ENCODE data around the gene TRNP1.

- TF ChIP-seq POLR2A (IDR thresholded peaks at IDR 0.05; ENCODE audit: low read depth, low read length) (no peak), POLR2AphosphoS5 (IDR thresholded peaks at IDR 0.05; ENCODE audit: low read depth, low read length) (no peak), TAF1 (IDR thresholded peaks at IDR 0.05; ENCODE audit: borderline replicate concordance, low read depth, low read length) (no peak)
Measured at GRCh38 chr1:26983863-26984262, 9.6 kb upstream of the TRNP1 start.

Measured in GM12892 (cell line).